ENCODE measurements around the gene ZNF280D.

The ZNF280D gene

DNA sequence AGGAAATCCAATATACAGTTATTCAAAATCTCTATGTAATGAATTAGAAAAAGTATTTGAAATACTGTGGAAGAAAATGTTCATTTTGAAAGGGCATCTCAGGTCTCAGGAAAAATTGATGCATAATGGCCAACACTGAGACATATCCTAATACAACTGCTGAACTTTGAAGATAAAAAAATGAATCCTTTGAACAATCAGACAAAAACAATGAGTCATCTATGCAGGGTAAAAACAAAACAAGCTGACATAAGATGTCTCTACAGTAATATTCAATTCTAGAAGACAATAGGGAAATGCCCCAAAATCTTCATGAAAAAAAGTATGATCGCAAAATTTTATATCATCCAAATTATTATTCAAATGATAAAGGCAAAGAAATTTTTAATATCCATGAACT lies 34.0 kb upstream of the ZNF280D start:
- Mint-ChIP-seq H3K4me3 (no peak overlapping the region), H3K27me3 (peaks cover 7% of the 10 kb centered on the region), H3K36me3 (ENCODE audit: insufficient read depth) (no peaks in the 10 kb centered on the region), H3K9me3 (no peaks in the 10 kb centered on the region), H3K4me1 (peaks cover 7% of the 10 kb centered on the region), H3K27ac (ENCODE audit: low read depth) (no peak overlapping the region)
- DNase-seq (ENCODE audit: low spot score in 2 of 2) (no peak), ATAC-seq (replicated peaks; ENCODE audit: extremely low read depth, poor library complexity, severe bottlenecking) (no peak)

DNA sequence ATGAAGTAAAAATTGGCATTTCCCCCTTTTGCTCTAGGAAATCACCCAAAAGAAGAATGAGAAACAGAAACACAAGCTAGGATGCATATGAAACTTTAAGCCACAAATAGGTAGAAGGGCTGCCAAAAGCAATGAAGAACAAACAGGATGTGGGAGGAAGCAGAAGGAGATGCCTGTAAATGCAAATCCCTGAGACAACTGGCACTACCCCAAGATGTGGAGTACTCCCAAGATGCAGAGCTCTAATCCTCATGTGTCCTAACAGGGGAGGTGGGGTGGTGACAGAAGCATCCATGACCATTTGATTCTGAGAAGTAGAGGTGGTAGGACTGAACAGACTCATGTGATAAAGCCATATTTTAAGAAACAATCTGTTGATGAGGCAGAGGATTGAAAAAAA lies 31.9 kb upstream of the ZNF280D start:
- no peaks in the 10 kb centered on the region for H3K36me3 Mint-ChIP-seq (ENCODE audit: insufficient read depth)
- H3K27me3 Mint-ChIP-seq = no peaks in the 10 kb centered on the region
- no peaks in the 10 kb centered on the region for H3K9me3 Mint-ChIP-seq
- ATAC-seq (replicated peaks; ENCODE audit: extremely low read depth, poor library complexity, severe bottlenecking) (no peak), DNase-seq (ENCODE audit: low spot score in 2 of 2) (no peak)
- H3K27ac Mint-ChIP-seq (ENCODE audit: low read depth) = no peak overlapping the region
- peaks cover 7% of the 10 kb centered on the region for H3K4me1 Mint-ChIP-seq
- no peak overlapping the region for H3K4me3 Mint-ChIP-seq

GRCh38 chr15:56763141-56763895 lies 30.0 kb upstream of the ZNF280D start:
- Mint-ChIP-seq H3K36me3 (ENCODE audit: insufficient read depth) (no peaks in the 10 kb centered on the region), H3K4me3 (no peak overlapping the region), H3K9me3 (no peaks in the 10 kb centered on the region), H3K4me1 (peaks cover 7% of the 10 kb centered on the region), H3K27me3 (no peaks in the 10 kb centered on the region), H3K27ac (ENCODE audit: low read depth) (no peak overlapping the region)
- ATAC-seq (replicated peaks; ENCODE audit: extremely low read depth, poor library complexity, severe bottlenecking) (no peak), DNase-seq (ENCODE audit: low spot score in 2 of 2) (no peak)

DNA sequence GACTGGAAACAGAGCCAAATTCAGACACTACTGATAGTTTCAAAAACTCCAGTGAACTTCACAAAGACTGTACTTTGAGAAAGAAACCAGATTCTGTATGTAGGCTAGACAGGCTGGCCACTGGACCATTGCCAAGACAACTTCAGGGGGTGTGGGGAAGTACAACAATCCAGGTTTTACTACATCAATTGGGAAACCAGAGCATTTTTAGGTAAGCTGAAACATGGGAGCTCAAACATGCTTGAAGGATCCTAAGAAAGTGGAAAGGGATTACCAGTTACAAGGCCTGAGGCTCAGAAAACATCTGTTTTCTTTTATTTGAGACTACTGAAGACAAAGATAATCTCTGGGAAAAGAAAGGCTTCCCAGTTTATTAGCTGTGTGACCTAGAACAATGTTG lies 26.9 kb upstream of the ZNF280D start:
- no peak overlapping the region for H3K27ac Mint-ChIP-seq (ENCODE audit: low read depth)
- DNase-seq (ENCODE audit: low spot score in 2 of 2) (no peak), ATAC-seq (replicated peaks; ENCODE audit: extremely low read depth, poor library complexity, severe bottlenecking) (no peak)
- H3K36me3 Mint-ChIP-seq (ENCODE audit: insufficient read depth) = no peaks in the 10 kb centered on the region
- peaks cover 4% of the 10 kb centered on the region for H3K27me3 Mint-ChIP-seq
- H3K4me1 Mint-ChIP-seq = no peaks in the 10 kb centered on the region
- H3K9me3 Mint-ChIP-seq = no peaks in the 10 kb centered on the region
- no peak overlapping the region for H3K4me3 Mint-ChIP-seq

- H3K36me3 Mint-ChIP-seq (ENCODE audit: insufficient read depth) = no peaks in the 10 kb centered on the region
- no peaks in the 10 kb centered on the region for H3K4me1 Mint-ChIP-seq
- ATAC-seq (replicated peaks; ENCODE audit: extremely low read depth, poor library complexity, severe bottlenecking) = no peak
- no peak overlapping the region for H3K4me3 Mint-ChIP-seq
- no peak for DNase-seq (ENCODE audit: low spot score in 2 of 2)
- peaks cover 12% of the 10 kb centered on the region for H3K27me3 Mint-ChIP-seq
- no peaks in the 10 kb centered on the region for H3K9me3 Mint-ChIP-seq
- H3K27ac Mint-ChIP-seq (ENCODE audit: low read depth) = no peak overlapping the region
These were observed 26.1 kb upstream of the ZNF280D start for GRCh38 chr15:56759450-56759845.

DNA sequence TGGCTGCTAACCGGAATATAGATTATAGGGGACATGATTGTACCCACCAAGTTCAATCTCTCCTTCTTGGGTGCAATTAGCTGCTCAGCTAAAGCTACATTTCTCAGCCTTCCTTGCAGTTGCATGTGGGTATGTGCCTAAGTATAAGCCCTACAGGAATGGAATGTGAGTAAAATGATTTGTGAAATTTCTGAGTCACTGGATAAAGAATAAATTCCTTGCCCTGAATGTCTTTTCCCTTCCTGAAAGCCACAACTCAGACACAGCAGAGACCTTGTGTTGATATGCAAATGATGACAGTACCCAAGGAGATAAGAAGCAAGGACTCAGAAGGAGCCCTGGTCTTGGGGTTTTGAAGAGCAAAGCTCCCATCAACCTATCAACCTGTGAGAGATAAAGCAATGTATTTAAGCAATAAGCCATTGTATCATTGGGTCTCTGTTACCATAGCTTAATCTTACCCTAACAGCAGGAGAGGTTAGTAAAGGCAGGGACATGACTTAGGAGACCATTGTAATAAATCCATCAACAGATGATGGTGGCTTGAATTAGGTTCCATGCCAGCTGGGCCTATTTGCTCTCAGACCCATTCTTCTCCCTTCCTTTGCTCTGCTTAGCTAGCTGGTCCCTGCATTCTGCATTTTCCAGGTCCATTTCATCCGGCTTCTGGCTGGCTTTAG lies 25.6 kb upstream of the ZNF280D start:
- no peak for ATAC-seq (replicated peaks; ENCODE audit: extremely low read depth, poor library complexity, severe bottlenecking)
- H3K27me3 Mint-ChIP-seq = peaks cover 12% of the 10 kb centered on the region
- no peak for DNase-seq (ENCODE audit: low spot score in 2 of 2)
- no peak overlapping the region for H3K4me3 Mint-ChIP-seq
- no peaks in the 10 kb centered on the region for H3K9me3 Mint-ChIP-seq
- H3K36me3 Mint-ChIP-seq (ENCODE audit: insufficient read depth) = no peaks in the 10 kb centered on the region
- no peaks in the 10 kb centered on the region for H3K4me1 Mint-ChIP-seq
- H3K27ac Mint-ChIP-seq (ENCODE audit: low read depth) = no peak overlapping the region

- no peak for ATAC-seq (replicated peaks; ENCODE audit: extremely low read depth, poor library complexity, severe bottlenecking)
- no peak for DNase-seq (ENCODE audit: low spot score in 2 of 2)
- no peak overlapping the region for H3K27ac Mint-ChIP-seq (ENCODE audit: low read depth)
- H3K4me3 Mint-ChIP-seq = no peak overlapping the region
- no peaks in the 10 kb centered on the region for H3K4me1 Mint-ChIP-seq
- peaks cover 12% of the 10 kb centered on the region for H3K27me3 Mint-ChIP-seq
- no peaks in the 10 kb centered on the region for H3K9me3 Mint-ChIP-seq
- no peaks in the 10 kb centered on the region for H3K36me3 Mint-ChIP-seq (ENCODE audit: insufficient read depth)
These were observed 24.6 kb upstream of the ZNF280D start for GRCh38 chr15:56757875-56758274.

DNA sequence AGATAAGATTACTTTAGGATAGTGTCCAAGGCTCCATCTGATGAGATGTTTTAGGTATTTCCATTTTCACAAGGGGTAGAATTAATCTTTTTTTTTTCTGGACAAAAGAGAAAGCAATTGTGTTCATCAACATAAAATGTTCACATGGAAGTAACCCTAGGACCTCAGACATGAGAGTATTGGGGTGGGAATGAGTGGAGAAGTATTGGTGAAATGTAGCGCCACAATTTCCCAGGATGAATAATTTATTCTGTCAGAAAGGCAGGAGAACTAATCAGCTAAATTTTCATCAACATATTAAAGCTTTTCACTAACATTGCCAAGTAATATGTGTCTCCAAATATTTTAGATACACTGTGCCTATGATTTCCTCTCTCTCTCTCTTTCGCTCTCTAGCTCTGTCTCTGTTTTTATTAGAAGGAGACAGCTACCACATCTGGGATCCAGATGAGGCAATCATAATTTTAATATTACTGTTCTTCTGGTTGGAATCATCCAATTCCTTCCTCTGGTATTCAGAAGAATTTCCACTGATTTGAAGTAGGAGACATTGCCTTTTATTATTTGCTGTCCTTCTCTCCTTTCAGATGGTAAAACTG lies 21.6 kb upstream of the ZNF280D start:
- Mint-ChIP-seq H3K27me3 (peaks cover 12% of the 10 kb centered on the region), H3K36me3 (ENCODE audit: insufficient read depth) (no peaks in the 10 kb centered on the region), H3K9me3 (no peaks in the 10 kb centered on the region), H3K4me3 (no peak overlapping the region), H3K4me1 (no peaks in the 10 kb centered on the region), H3K27ac (ENCODE audit: low read depth) (no peak overlapping the region)
- ATAC-seq (replicated peaks; ENCODE audit: extremely low read depth, poor library complexity, severe bottlenecking) (no peak), DNase-seq (ENCODE audit: low spot score in 2 of 2) (no peak)

DNA sequence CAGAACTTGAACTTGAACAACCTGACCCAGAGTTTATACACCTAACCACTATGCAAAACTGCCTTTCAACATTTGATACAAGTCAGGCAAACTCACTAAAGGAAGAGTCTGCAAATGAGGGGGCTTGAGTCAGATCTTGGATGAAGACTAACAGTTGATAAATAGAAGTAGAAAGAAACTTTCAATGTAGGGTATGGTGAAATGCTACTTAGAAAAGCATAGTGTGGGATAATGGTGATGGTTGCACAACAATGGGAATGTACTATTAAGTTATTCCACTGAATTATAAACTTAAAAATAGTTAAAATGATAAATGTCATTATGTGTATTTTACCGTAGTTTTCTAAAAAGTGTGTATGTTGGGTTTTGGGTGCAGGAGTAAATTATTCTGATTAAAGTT lies 19.7 kb upstream of the ZNF280D start:
- no peak for ATAC-seq (replicated peaks; ENCODE audit: extremely low read depth, poor library complexity, severe bottlenecking)
- Mint-ChIP-seq H3K36me3 (ENCODE audit: insufficient read depth) (no peaks in the 10 kb centered on the region), H3K4me3 (no peak overlapping the region), H3K9me3 (no peaks in the 10 kb centered on the region), H3K4me1 (no peaks in the 10 kb centered on the region), H3K27me3 (peaks cover 12% of the 10 kb centered on the region), H3K27ac (ENCODE audit: low read depth) (no peak overlapping the region)
- DNase-seq (ENCODE audit: low spot score in 2 of 2) = no peak

DNA sequence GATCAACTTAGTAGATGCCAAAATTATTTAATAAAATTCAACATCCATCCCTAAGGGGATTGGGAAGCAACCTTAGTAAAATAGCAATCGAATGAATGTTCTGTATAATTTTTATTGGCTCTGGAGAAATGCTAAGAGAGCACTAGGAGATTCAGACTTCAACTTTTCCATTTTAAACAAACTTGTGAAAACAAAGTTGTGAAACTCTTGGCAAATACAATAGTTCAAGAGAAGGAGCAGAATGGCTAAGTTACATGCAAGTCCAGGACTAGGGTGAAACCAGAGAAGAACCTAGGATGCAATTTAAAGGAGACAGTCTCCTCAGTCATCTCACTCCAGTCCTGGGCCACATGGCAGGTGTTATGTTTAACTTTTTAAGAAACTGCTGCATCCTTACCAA lies 16.7 kb upstream of the ZNF280D start:
- peaks cover 13% of the 10 kb centered on the region for H3K27me3 Mint-ChIP-seq

DNA sequence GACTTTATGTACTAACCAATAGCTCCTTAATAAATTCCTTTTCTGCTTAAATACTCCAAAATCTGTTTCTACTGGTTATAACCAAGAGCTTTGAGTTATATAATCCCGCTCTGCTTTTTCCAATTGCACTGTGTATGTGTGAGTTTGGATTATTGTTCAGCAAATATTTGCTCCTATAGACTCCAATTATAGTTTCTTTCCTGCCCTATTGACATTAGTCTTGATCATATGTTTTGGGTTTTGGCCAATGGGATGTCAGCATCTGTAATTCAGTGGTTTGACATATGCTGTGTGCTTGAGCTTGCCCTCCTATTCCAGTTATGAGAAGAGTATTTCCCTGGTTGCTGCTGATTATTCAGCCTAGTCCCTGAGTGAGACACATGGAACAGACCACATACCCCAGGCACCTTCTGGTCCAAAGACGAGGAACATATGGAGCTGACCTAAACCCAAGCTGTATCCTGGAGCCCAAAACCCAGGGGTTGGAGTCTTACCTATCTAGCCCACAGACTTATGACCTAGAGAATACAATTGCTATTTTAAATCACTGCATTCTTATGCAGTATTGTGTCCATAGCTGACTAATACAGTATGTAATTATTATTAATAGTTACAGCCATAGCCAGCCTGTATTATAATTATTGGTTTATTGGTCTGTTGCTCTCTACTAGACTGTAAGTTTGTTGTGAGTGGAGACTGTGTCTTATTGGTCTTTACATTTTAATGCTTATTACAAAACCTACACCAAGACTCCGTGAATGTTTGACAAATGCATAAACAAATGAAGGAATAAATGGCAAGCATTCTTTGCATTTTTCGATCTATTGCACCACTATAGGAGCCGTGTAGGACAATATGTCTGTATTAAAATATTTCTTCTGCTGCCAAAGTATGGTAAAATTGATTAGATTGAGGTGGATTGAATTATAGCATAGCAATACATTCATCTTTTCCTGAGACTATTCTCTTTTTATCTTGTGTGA lies 11.7 kb upstream of the ZNF280D start:
- Mint-ChIP-seq H3K9me3 (no peaks in the 10 kb centered on the region), H3K27ac (ENCODE audit: low read depth) (no peak overlapping the region)
- no peak for DNase-seq (ENCODE audit: low spot score in 2 of 2)

More for the DNA sequence above, 16.7 kb upstream of the ZNF280D start:
- H3K9me3 Mint-ChIP-seq = no peaks in the 10 kb centered on the region
- no peak overlapping the region for H3K27ac Mint-ChIP-seq (ENCODE audit: low read depth)
- H3K4me1 Mint-ChIP-seq = no peaks in the 10 kb centered on the region
- no peaks in the 10 kb centered on the region for H3K36me3 Mint-ChIP-seq (ENCODE audit: insufficient read depth)
- no peak overlapping the region for H3K4me3 Mint-ChIP-seq
- ATAC-seq (replicated peaks; ENCODE audit: extremely low read depth, poor library complexity, severe bottlenecking) (no peak), DNase-seq (ENCODE audit: low spot score in 2 of 2) (no peak)

GRCh38 chr15:56741541-56741940 lies 8.2 kb upstream of the ZNF280D start:
- no peak for DNase-seq (ENCODE audit: low spot score in 2 of 2)
- Mint-ChIP-seq H3K36me3 (ENCODE audit: insufficient read depth) (no peaks in the 10 kb centered on the region), H3K27ac (ENCODE audit: low read depth) (no peak overlapping the region), H3K4me3 (no peak overlapping the region), H3K4me1 (no peaks in the 10 kb centered on the region), H3K27me3 (peaks cover 24% of the 10 kb centered on the region), H3K9me3 (no peaks in the 10 kb centered on the region)
- ATAC-seq (replicated peaks; ENCODE audit: extremely low read depth, poor library complexity, severe bottlenecking) = no peak

More for the DNA sequence above, 11.7 kb upstream of the ZNF280D start:
- Mint-ChIP-seq H3K27me3 (peaks cover 24% of the 10 kb centered on the region), H3K4me3 (no peak overlapping the region), H3K4me1 (no peaks in the 10 kb centered on the region), H3K36me3 (ENCODE audit: insufficient read depth) (no peaks in the 10 kb centered on the region)
- ATAC-seq (replicated peaks; ENCODE audit: extremely low read depth, poor library complexity, severe bottlenecking) = no peak

Measured in central memory CD8-positive, alpha-beta T cell (primary cell).